ENCODE measurements around the gene OXER1. TPM values are rescaled to one million over a fixed set of nuclear protein-coding genes. Genes with fewer than 3 reads are reported as not detected.

The OXER1 gene
- total and polyA plus RNA-seq, 9 of the 15 experiments (the other 6 are each of a cell fraction or from before 2014, with no cell fraction given): not detected

DNA sequence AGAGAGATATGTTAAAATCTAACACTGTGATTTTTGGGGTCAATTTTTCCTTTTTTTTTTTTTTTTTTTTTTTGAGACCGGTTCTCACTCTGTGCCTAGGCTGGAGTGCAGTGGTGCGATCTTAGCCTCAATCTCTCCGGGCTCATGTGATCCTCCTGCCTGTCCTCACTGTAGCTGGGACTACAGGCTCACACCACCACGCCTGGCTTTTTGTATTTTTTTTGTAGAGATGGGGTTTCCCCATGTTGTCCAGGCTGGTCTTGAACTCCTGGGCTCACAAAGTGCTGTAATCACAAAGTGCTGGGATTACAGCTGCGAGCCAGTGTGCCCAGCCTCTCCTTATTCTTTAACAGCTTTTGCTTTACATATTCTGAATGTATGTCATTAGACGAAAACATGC, 31.3 kb upstream of the OXER1 start:
- peaks cover 0 to 6% of the 10 kb centered on the region in 2 experiments; a peak in 1 of 5 replicates for H3K4me1 ChIP-seq (replicated peaks in 1 of 2; ENCODE audit: control insufficient read depth in 2 of 2, insufficient read depth in 2 of 2, low read length in 2 of 2)
- H3K27ac ChIP-seq (ENCODE audit: extremely low read depth, low read depth, low read length): no peak overlapping the region
- H3K9me3 ChIP-seq (replicated peaks; ENCODE audit: control insufficient read depth, insufficient read depth, low read depth, low read length): no peaks in the 10 kb centered on the region
- no peaks in the 10 kb centered on the region for H3K9me1 ChIP-seq (ENCODE audit: control insufficient read depth, insufficient read depth, low read length)
- ATAC-seq (no peak), DNase-seq (ENCODE audit: extremely low read depth in 1 of 4, low spot score in 3 of 4) (no peak), FAIRE-seq (no peak)
- no peaks in the 10 kb centered on the region for H4K20me1 ChIP-seq (replicated peaks; ENCODE audit: control insufficient read depth, insufficient read depth, low read length)
- H3K4me2 ChIP-seq (ENCODE audit: insufficient read depth, low read length): no peak overlapping the region
- in situ Hi-C loops (cut with MboI) (loop anchor here (25.0 kb wide), 1 partner anchor 283 kb away; no protein-coding TSS in a partner anchor), intact Hi-C loops (cut with micrococcal nuclease) (no loop called here)
- BruUV-seq (replicated peaks): no TSS peak
- no peak overlapping the region for H3K9ac ChIP-seq (ENCODE audit: insufficient read depth in 1 of 2, low read depth in 2 of 2, low read length in 2 of 2)
- ChIA-PET CTCF (ENCODE audit: low intra/inter-chr PET ratio) (no interaction called here), POLR2A (interaction anchor here (1.5 kb wide), 1 partner anchor 15 kb away, joined by 6 read pairs; no protein-coding TSS in a partner anchor)
- H3K36me3 ChIP-seq (ENCODE audit: control insufficient read depth, insufficient read depth, low read length): no peaks in the 10 kb centered on the region
- H3K27me3 ChIP-seq (ENCODE audit: control insufficient read depth in 2 of 2, insufficient read depth in 2 of 2, low read length in 2 of 2): peaks cover 0 to 13% of the 10 kb centered on the region in 2 experiments; a peak in 3 of 5 replicates
- no peaks in the 10 kb centered on the region for H3K79me2 ChIP-seq (ENCODE audit: control insufficient read depth, insufficient read depth, low read length)
- H3K4me3 ChIP-seq: no peak overlapping the region
- H2AFZ ChIP-seq (ENCODE audit: low read depth, low read length): no peak overlapping the region
- 7% methylated on average over 5 of the region's 6 CpGs for WGBS (ENCODE audit: insufficient coverage, low coverage, missing lambda C conversion rate)
- TF ChIP-seq ZNF830 (CRISPR knock-in tag; IDR thresholded peaks at IDR 0.05): no peak
- TF ChIP-seq, protein P1, sequence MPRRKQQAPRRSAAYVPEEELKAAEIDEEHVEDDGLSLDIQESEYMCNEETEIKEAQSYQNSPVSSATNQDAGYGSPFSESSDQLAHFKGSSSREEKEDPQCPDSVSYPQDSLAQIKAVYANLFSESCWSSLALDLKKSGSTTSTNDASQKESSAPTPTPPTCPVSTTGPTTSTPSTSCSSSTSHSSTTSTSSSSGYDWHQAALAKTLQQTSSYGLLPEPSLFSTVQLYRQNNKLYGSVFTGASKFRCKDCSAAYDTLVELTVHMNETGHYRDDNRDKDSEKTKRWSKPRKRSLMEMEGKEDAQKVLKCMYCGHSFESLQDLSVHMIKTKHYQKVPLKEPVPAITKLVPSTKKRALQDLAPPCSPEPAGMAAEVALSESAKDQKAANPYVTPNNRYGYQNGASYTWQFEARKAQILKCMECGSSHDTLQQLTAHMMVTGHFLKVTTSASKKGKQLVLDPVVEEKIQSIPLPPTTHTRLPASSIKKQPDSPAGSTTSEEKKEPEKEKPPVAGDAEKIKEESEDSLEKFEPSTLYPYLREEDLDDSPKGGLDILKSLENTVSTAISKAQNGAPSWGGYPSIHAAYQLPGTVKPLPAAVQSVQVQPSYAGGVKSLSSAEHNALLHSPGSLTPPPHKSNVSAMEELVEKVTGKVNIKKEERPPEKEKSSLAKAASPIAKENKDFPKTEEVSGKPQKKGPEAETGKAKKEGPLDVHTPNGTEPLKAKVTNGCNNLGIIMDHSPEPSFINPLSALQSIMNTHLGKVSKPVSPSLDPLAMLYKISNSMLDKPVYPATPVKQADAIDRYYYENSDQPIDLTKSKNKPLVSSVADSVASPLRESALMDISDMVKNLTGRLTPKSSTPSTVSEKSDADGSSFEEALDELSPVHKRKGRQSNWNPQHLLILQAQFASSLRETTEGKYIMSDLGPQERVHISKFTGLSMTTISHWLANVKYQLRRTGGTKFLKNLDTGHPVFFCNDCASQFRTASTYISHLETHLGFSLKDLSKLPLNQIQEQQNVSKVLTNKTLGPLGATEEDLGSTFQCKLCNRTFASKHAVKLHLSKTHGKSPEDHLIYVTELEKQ (CRISPR knock-in tag; IDR thresholded peaks at IDR 0.05): no peak
- TF ChIP-seq ZBTB1 (CRISPR knock-in tag; IDR thresholded peaks at IDR 0.05; ENCODE audit: borderline replicate concordance, low read depth): no peak
- no peak for TF ChIP-seq JUND (IDR thresholded peaks at IDR 0.05; ENCODE audit: borderline replicate concordance, low read depth, low read length)
- no peak for TF ChIP-seq JUND (tag; IDR thresholded peaks at IDR 0.05; ENCODE audit: borderline replicate concordance, low read depth, low read length)
- TF ChIP-seq NFXL1 (CRISPR knock-in tag; IDR thresholded peaks at IDR 0.05): no peak
- no peak for TF ChIP-seq ZNF436 (CRISPR knock-in tag; IDR thresholded peaks at IDR 0.05)
- no peak for TF ChIP-seq TCF3 (CRISPR knock-in tag; IDR thresholded peaks at IDR 0.05)
- no peak for TF ChIP-seq BACH1 (tag; IDR thresholded peaks at IDR 0.05)
- TF ChIP-seq ZNF561 (CRISPR knock-in tag; conservative IDR thresholded peaks at IDR 0.05): no peak
